OCI-LY1 (cell line): ENCODE data around the gene ZDHHC18.

Experiments used
- CTCF ChIP-seq: fragments of 200-600 bp; sonication (generic), shearing (Covaris generic); IDR thresholded peaks from 2 replicates; pipeline ENCODE4 v1.5.1; 2017; ENCODE audit warnings: mild to moderate bottlenecking, antibody characterized with exemption, low read length, moderate library complexity, mixed read lengths
- EZH2 ChIP-seq: fragments of 200-600 bp; sonication (generic), shearing (Covaris generic); IDR thresholded peaks from 2 replicates; pipeline ENCODE4 v1.8.0; 2017; ENCODE audit warnings: borderline replicate concordance, mixed run types, mild to moderate bottlenecking, antibody characterized with exemption, low read length, moderate library complexity, mixed read lengths

- TF ChIP-seq CTCF = no peak
- TF ChIP-seq EZH2 = no peak
These were observed 34.9 kb upstream of the ZDHHC18 start for GRCh38 chr1:26791626-26792025.
